H1 (cell line): ENCODE measurements around the gene LHX5. TPM values are rescaled to one million over a fixed set of nuclear protein-coding genes. Genes with fewer than 3 reads are reported as not detected.

Source experiments
- CTCF ChIA-PET: fragments of 300-600 bp; sonication (Branson Sonifier 250); formaldehyde crosslinking; loops from one replicate; lab custom pipeline; 2021; ENCODE audit not compliant: partially characterized antibody; lab: Charles Lee
- POLR2A ChIA-PET: fragments of 300-600 bp; sonication (Branson Sonifier 250); formaldehyde crosslinking; loops from one replicate; lab custom pipeline; 2021; ENCODE audit warnings: inconsistent platforms; ENCODE audit not compliant: partially characterized antibody; lab: Charles Lee
- DNase-seq, 2 experiments: peaks; one replicate each; pipeline versions ENCODE4 v3.0.0 to v3.0.0-alpha.2; 2010 to 2022; ENCODE audit warnings: low spot score in 2 of 2, low read depth in 1 of 2, mixed read lengths in 1 of 2
- FAIRE-seq: peaks from 2 replicates; lab custom pipeline; 2011; peaks lifted over from hg19 to GRCh38; lab: Jason Lieb, UNC
- H2AFZ ChIP-seq: 2 replicates; pipeline ENCODE4 v1.8.1; 2012; ENCODE audit warnings: low read length, inconsistent platforms
- H2AK5ac ChIP-seq: 2 replicates; pipeline ENCODE4 v1.6.1; 2013; ENCODE audit warnings: low read depth, low read length
- H2BK120ac ChIP-seq: replicated peaks from 2 replicates; pipeline ENCODE3; 2013; ENCODE audit warnings: low read depth, low read length, inconsistent platforms
- H2BK12ac ChIP-seq: 2 replicates; pipeline ENCODE4 v1.6.1; 2013; ENCODE audit warnings: low read depth, low read length
- H2BK15ac ChIP-seq: 2 replicates; pipeline ENCODE4 v1.6.1; 2013; ENCODE audit warnings: low read length
- H2BK20ac ChIP-seq: 2 replicates; pipeline ENCODE4 v1.6.1; 2013; ENCODE audit warnings: low read length
- H2BK5ac ChIP-seq: 2 replicates; pipeline ENCODE4 v1.6.1; 2013; ENCODE audit warnings: low read depth, low read length
- H3K14ac ChIP-seq: 2 replicates; pipeline ENCODE4 v1.6.1; 2013; ENCODE audit warnings: inconsistent platforms; ENCODE audit not compliant: insufficient read length
- H3K18ac ChIP-seq: 2 replicates; pipeline ENCODE4 v1.6.1; 2013; ENCODE audit warnings: low read length; ENCODE audit errors: extremely low read depth
- H3K23ac ChIP-seq: 2 replicates; pipeline ENCODE4 v1.6.1; 2013; ENCODE audit warnings: inconsistent platforms; ENCODE audit not compliant: insufficient read length
- H3K23me2 ChIP-seq: 2 replicates; pipeline ENCODE4 v1.6.1; 2013; ENCODE audit warnings: low read depth, low read length
- H3K27ac ChIP-seq: 2 replicates; pipeline ENCODE4 v1.6.1; 2011; ENCODE audit warnings: low read depth, low read length, inconsistent platforms
- H3K27me3 ChIP-seq, 4 experiments: replicated peaks in 1 of 4; 1 replicate in 1 of 4; 2 replicates in 3 of 4; pipeline versions ENCODE4 v1.6.1 to v1.8.1; 2011 to 2013; ENCODE audit warnings: low read length in 3 of 4, mild to moderate bottlenecking in 3 of 4, inconsistent platforms in 2 of 4, mixed read lengths in 2 of 4, moderate library complexity in 1 of 4; ENCODE audit not compliant: control insufficient read depth in 3 of 4, insufficient read depth in 3 of 4; ENCODE audit errors: extremely low read depth in 1 of 4
- H3K36me3 ChIP-seq, 4 experiments: 2 replicates each; pipeline versions ENCODE4 v1.6.1 to v1.8.1; 2011 to 2013; ENCODE audit warnings: mild to moderate bottlenecking in 4 of 4, low read length in 3 of 4, moderate library complexity in 2 of 4, control low read depth in 1 of 4, inconsistent platforms in 1 of 4; ENCODE audit not compliant: insufficient read depth in 4 of 4, control insufficient read depth in 2 of 4
- H3K4ac ChIP-seq: replicated peaks from 2 replicates; pipeline ENCODE3; 2013; ENCODE audit warnings: low read length, low read depth, mixed read lengths, inconsistent platforms; ENCODE audit not compliant: insufficient read length
- H3K4me1 ChIP-seq, 4 experiments: replicated peaks in 1 of 4; 1 replicate in 1 of 4; 2 replicates in 3 of 4; pipeline versions ENCODE4 v1.6.1 to v1.8.1; 2011 to 2013; ENCODE audit warnings: low read length in 3 of 4, inconsistent platforms in 2 of 4, mixed read lengths in 1 of 4; ENCODE audit not compliant: insufficient read depth in 4 of 4, control insufficient read depth in 3 of 4
- H3K4me2 ChIP-seq, 2 experiments: 2 replicates each; pipeline versions ENCODE4 v1.6.1 to v1.8.1; 2011 to 2013; ENCODE audit warnings: low read depth in 2 of 2, low read length in 2 of 2, control low read depth in 1 of 2, inconsistent platforms in 1 of 2, mild to moderate bottlenecking in 1 of 2; ENCODE audit not compliant: insufficient read depth in 1 of 2
- H3K4me3 ChIP-seq, 4 experiments: fragments of 200-600, 300-600 bp in 1 of 4; sonication (generic), shearing (Covaris generic), sonication (Bioruptor Twin) in 1 of 4; 2 replicates each; pipeline versions ENCODE4 v1.5.1 to v1.8.1; 2011 to 2016; ENCODE audit warnings: low read length in 4 of 4, low read depth in 3 of 4, control low read depth in 2 of 4, inconsistent platforms in 2 of 4, mild to moderate bottlenecking in 2 of 4, mixed read lengths in 1 of 4, moderate library complexity in 1 of 4; ENCODE audit not compliant: insufficient read depth in 2 of 4; ENCODE audit errors: extremely low read depth in 1 of 4
- H3K56ac ChIP-seq: replicated peaks from 2 replicates; pipeline ENCODE3; 2013; ENCODE audit warnings: low read depth, mild to moderate bottlenecking, mixed read lengths, low read length, inconsistent platforms; ENCODE audit not compliant: insufficient read length
- H3K79me1 ChIP-seq: 2 replicates; pipeline ENCODE4 v1.6.1; 2013; ENCODE audit warnings: low read depth, low read length, control low read depth
- H3K79me2 ChIP-seq, 2 experiments: 2 replicates each; pipeline versions ENCODE4 v1.6.1 to v1.8.1; 2012 to 2013; ENCODE audit warnings: low read length in 2 of 2, mild to moderate bottlenecking in 2 of 2, inconsistent platforms in 1 of 2; ENCODE audit not compliant: insufficient read depth in 2 of 2, control insufficient read depth in 1 of 2
- H3K9ac ChIP-seq, 4 experiments: replicated peaks in 1 of 4; 1 replicate in 1 of 4; 2 replicates in 3 of 4; pipeline versions ENCODE4 v1.6.1 to v1.8.1; 2011 to 2013; ENCODE audit warnings: low read depth in 3 of 4, low read length in 3 of 4, control low read depth in 2 of 4, mild to moderate bottlenecking in 2 of 4, moderate library complexity in 2 of 4, inconsistent platforms in 1 of 4; ENCODE audit errors: extremely low read depth in 1 of 4
- H3K9me3 ChIP-seq, 2 experiments: 2 replicates each; pipeline versions ENCODE4 v1.6.1 to v1.8.1; 2012 to 2013; ENCODE audit warnings: mild to moderate bottlenecking in 2 of 2, moderate library complexity in 2 of 2, control low read depth in 1 of 2, inconsistent platforms in 1 of 2, low read depth in 1 of 2, low read length in 1 of 2, mixed read lengths in 1 of 2; ENCODE audit not compliant: insufficient read depth in 2 of 2
- H4K20me1 ChIP-seq, 2 experiments: replicated peaks in 1 of 2; 2 replicates each; pipeline versions ENCODE3 to v1.8.1; 2011 to 2013; ENCODE audit warnings: inconsistent platforms in 2 of 2, low read length in 2 of 2, mild to moderate bottlenecking in 1 of 2; ENCODE audit not compliant: insufficient read depth in 2 of 2, control insufficient read depth in 1 of 2
- H4K5ac ChIP-seq: 2 replicates; pipeline ENCODE4 v1.6.1; 2013; ENCODE audit warnings: low read length, low read depth, mixed read lengths, inconsistent platforms; ENCODE audit not compliant: insufficient read length
- H4K8ac ChIP-seq: 2 replicates; pipeline ENCODE4 v1.8.0; 2013; ENCODE audit warnings: mild to moderate bottlenecking, moderate library complexity, low read length, inconsistent platforms; ENCODE audit not compliant: insufficient read depth; ENCODE audit errors: extremely low read depth
- H4K91ac ChIP-seq: replicated peaks from 2 replicates; pipeline ENCODE3; 2013; ENCODE audit warnings: low read length, mixed read lengths, inconsistent platforms; ENCODE audit not compliant: insufficient read length
- ASH2L ChIP-seq: fragments of 200-600, 300-600 bp; sonication (generic); IDR thresholded peaks from one replicate; pipeline ENCODE4 v1.7.1; 2017; ENCODE audit warnings: low read length
- CHD2 ChIP-seq: IDR thresholded peaks from 2 replicates; pipeline ENCODE4 v1.6.1; 2012; ENCODE audit warnings: low read length, improper control_type of control experiment
- EZH2 ChIP-seq: fragments of 200-600 bp; sonication (generic); IDR thresholded peaks from 2 replicates; pipeline ENCODE4 v1.7.1; 2012; ENCODE audit warnings: low read depth, mild to moderate bottlenecking, moderate library complexity, low read length, inconsistent platforms; ENCODE audit not compliant: severe bottlenecking
- KDM4A ChIP-seq: IDR thresholded peaks from one replicate; pipeline ENCODE4 v1.7.1; 2012; ENCODE audit warnings: low read depth, mild to moderate bottlenecking, moderate library complexity, low read length, inconsistent platforms; ENCODE audit not compliant: severe bottlenecking
- POLR2AphosphoS5 ChIP-seq: IDR thresholded peaks from 2 replicates; pipeline ENCODE4 v1.6.1; 2011; ENCODE audit warnings: low read depth, low read length
- RAD21 ChIP-seq, 2 experiments: IDR thresholded peaks in 1 of 2; conservative IDR thresholded peaks in 1 of 2; 2 replicates each; pipeline ENCODE4 v1.6.1; 2011; ENCODE audit warnings: low read depth in 2 of 2, low read length in 2 of 2, improper control_type of control experiment in 1 of 2, inconsistent platforms in 1 of 2, mild to moderate bottlenecking in 1 of 2, moderate library complexity in 1 of 2
- TAF7 ChIP-seq: optimal IDR thresholded peaks from 2 replicates; pipeline ENCODE3; 2011; ENCODE audit warnings: low read depth, mild to moderate bottlenecking, inconsistent platforms, low read length, moderate library complexity, borderline replicate concordance
- TBP ChIP-seq: IDR thresholded peaks from 2 replicates; pipeline ENCODE4 v1.6.1; 2011; ENCODE audit warnings: low read depth, low read length, improper control_type of control experiment
- YY1 ChIP-seq: IDR thresholded peaks from 2 replicates; pipeline ENCODE4 v1.6.1; 2011; ENCODE audit warnings: low read depth, mild to moderate bottlenecking, low read length
- ZNF274 ChIP-seq: IDR thresholded peaks from 2 replicates; pipeline ENCODE4 v1.7.0; 2012; ENCODE audit warnings: low read length, borderline replicate concordance; ENCODE audit errors: extremely low read depth
- WGBS, 2 experiments: shearing (Covaris generic) in 1 of 2; methylation state at CpG; one replicate each; pipeline versions ENCODE4 v1.1.6 to v1.1.7; 2013 to 2015; ENCODE audit warnings: low lambda C conversion rate in 2 of 2, mixed read lengths in 2 of 2, inconsistent platforms in 1 of 2, low coverage in 1 of 2, missing lambda C conversion rate in 1 of 2; ENCODE audit not compliant: insufficient replicate concordance in 2 of 2, insufficient coverage in 1 of 2, insufficient read length in 1 of 2; ENCODE audit errors: extremely low coverage in 1 of 2, missing lambda C conversion rate in 1 of 2; 5-methylcytosine and 5-hydroxymethylcytosine counted together
- polyA plus RNA-seq, 7 experiments: library from polyadenylated mRNA; depleted of rRNA in 3 of 7; stranded (reverse) in 5 of 7; unstranded in 2 of 7; fragments of >200 nt in 5 of 7; fragments of 200-250 nt in 2 of 7; gene quantifications; 1 replicate in 5 of 7; 2 replicates in 1 of 7; 4 replicates in 1 of 7; pipeline versions ENCODE4 v1.2.1 to v1.2.3, GENCODE V29; 2011 to 2013; ENCODE audit warnings: missing spikeins in 2 of 7, mixed read lengths in 2 of 7
- total RNA-seq: library from RNA; stranded (reverse); fragmentation: NEBNext Ultra II Directional; extraction: Animal tissue kit (Norgen Biotek cat#: 25700); gene quantifications from 2 replicates; pipeline ENCODE4 v1.2.1, GENCODE V29; 2021
- TF ChIP-seq, protein P1 (sequence below): IDR thresholded peaks from 2 replicates; pipeline ENCODE4 v1.6.1; 2012; ENCODE audit warnings: inconsistent platforms

The LHX5 gene
- total and polyA plus RNA-seq, 2 of the 8 experiments (the other 6 are each of a cell fraction or from before 2014, with no cell fraction given) = 0.47 to 1.1 TPM

GRCh38 chr12:113462117-113462774 is 9.4 kb downstream of the LHX5 start:
- DNase-seq = peak in 1 of 2 experiments; percentile 90
- FAIRE-seq = peak; percentile 50
- no peak overlapping the region for H3K27ac ChIP-seq
- ChIA-PET CTCF (interaction anchor here (0.6 to 8.0 kb wide), 76 partner anchors 9 to 903 kb away, joined by 3 to 82 read pairs (median 4); partner anchors contain the start of gene LHX5), POLR2A (interaction anchor here (0.7 to 1.3 kb wide), 4 partner anchors 15 to 291 kb away, joined by 3 to 5 read pairs (median 4); no protein-coding TSS in a partner anchor)
- peaks cover 5% of the 10 kb centered on the region; the same call in 1 of the 2 replicates for H3K23me2 ChIP-seq
- peak overlapping the region in 1 of 4 experiments; percentile 47; a peak in 3 of 8 replicates for H3K4me3 ChIP-seq
- no peak overlapping the region for H2AFZ ChIP-seq
- H3K36me3 ChIP-seq = peaks cover 3 to 42% (median 7%) of the 10 kb centered on the region in 4 experiments; a peak in 5 of 8 replicates
- 16% methylated on average over 25 of the region's 25 CpGs; no CpG with 5 or more reads in 1 of the 2 experiments for WGBS, 2 experiments
- no peak overlapping the region for H3K23ac ChIP-seq
- no peaks in the 10 kb centered on the region for H3K79me1 ChIP-seq
- no peak overlapping the region for H4K5ac ChIP-seq
- H3K56ac ChIP-seq = no peak overlapping the region
- no peak overlapping the region for H2AK5ac ChIP-seq
- H3K14ac ChIP-seq = no peak overlapping the region
- H3K4me1 ChIP-seq = peaks cover 4 to 32% (median 22%) of the 10 kb centered on the region in 4 experiments
- no peaks in the 10 kb centered on the region for H3K9me3 ChIP-seq
- H3K79me2 ChIP-seq = no peaks in the 10 kb centered on the region
- no peak overlapping the region for H2BK5ac ChIP-seq
- H2BK20ac ChIP-seq = no peak overlapping the region
- H4K8ac ChIP-seq = peak overlapping the region; percentile 40; the same call in 1 of the 2 replicates
- no peak overlapping the region for H2BK12ac ChIP-seq
- no peak overlapping the region for H4K91ac ChIP-seq
- no peak overlapping the region for H2BK15ac ChIP-seq
- H3K18ac ChIP-seq = no peak overlapping the region
- peak overlapping the region; percentile 68 to 93 for H3K4me2 ChIP-seq
- H4K20me1 ChIP-seq = peaks cover 5 to 12% of the 10 kb centered on the region in 2 experiments
- H3K27me3 ChIP-seq = peaks cover 49 to 58% (median 52%) of the 10 kb centered on the region in 4 experiments
- no peak overlapping the region for H3K9ac ChIP-seq
- H2BK120ac ChIP-seq = no peak overlapping the region
- H3K4ac ChIP-seq = no peak overlapping the region
- no peak for TF ChIP-seq TBP
- TF ChIP-seq RAD21 (IDR thresholded peaks at IDR 0.05 in 1 of 2, conservative IDR thresholded peaks at IDR 0.05 in 1 of 2; ENCODE audit: low read depth in 2 of 2, low read length in 2 of 2) = peak; percentile 71 to 77
- peak; percentile 18; the same call in 1 of the 2 replicates for TF ChIP-seq YY1
- no peak for TF ChIP-seq TAF7
- no peak for TF ChIP-seq EZH2
- TF ChIP-seq POLR2AphosphoS5 = no peak
- TF ChIP-seq CHD2 = peak; percentile 72
- TF ChIP-seq KDM4A = no peak
- no peak for TF ChIP-seq ZNF274
- TF ChIP-seq ASH2L = no peak
- TF ChIP-seq, protein P1, sequence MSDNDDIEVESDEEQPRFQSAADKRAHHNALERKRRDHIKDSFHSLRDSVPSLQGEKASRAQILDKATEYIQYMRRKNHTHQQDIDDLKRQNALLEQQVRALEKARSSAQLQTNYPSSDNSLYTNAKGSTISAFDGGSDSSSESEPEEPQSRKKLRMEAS = peak; percentile 24; the same call in 1 of the 2 replicates
